A549 (cell line): Measurements from ENCODE around the gene EVC2.

ENCODE experiments used
- CBX2 ChIP-seq: fragments of 200-600 bp; sonication (generic); IDR thresholded peaks from 2 replicates; pipeline ENCODE4 v1.6.1; 2016; ENCODE audit warnings: low read depth, mild to moderate bottlenecking, borderline replicate concordance
- CEBPB ChIP-seq, 2 experiments: fragments of >200 bp in 1 of 2; sonication (Bioruptor Twin) in 1 of 2; formaldehyde crosslinking in 1 of 2; IDR thresholded peaks; 2 replicates each; pipeline ENCODE4 v1.6.1; 2012 to 2016
- CHD2 ChIP-seq: fragments of 150-350 bp; IDR thresholded peaks from 2 replicates; pipeline ENCODE4 v1.6.1; 2014; ENCODE audit warnings: low read length; ENCODE audit not compliant: partially characterized antibody
- CTCF ChIP-seq: fragments of >200 bp; sonication (Bioruptor Twin); formaldehyde crosslinking; IDR thresholded peaks from 3 replicates; pipeline ENCODE4 v1.5.1; 2016
- EP300 ChIP-seq, 2 experiments: fragments of >200 bp; sonication (Bioruptor Twin); formaldehyde crosslinking; IDR thresholded peaks; 2 replicates in 1 of 2; 3 replicates in 1 of 2; pipeline ENCODE4 v1.6.1; 2016 to 2017
- KDM5A ChIP-seq: fragments of 200-600 bp; sonication (generic); IDR thresholded peaks from 2 replicates; pipeline ENCODE4 v1.6.1; 2016; ENCODE audit warnings: antibody characterized with exemption, mild to moderate bottlenecking
- MAFK ChIP-seq: fragments of 450-650 bp; IDR thresholded peaks from 2 replicates; pipeline ENCODE4 v1.6.1; 2014; ENCODE audit not compliant: partially characterized antibody
- MYC ChIP-seq: IDR thresholded peaks from 2 replicates; pipeline ENCODE4 v1.6.1; 2012; ENCODE audit warnings: mild to moderate bottlenecking, inconsistent platforms, low read length, improper control_type of control experiment, borderline replicate concordance
- PBX3 ChIP-seq: IDR thresholded peaks from 2 replicates; pipeline ENCODE4 v1.6.1; 2012
- POLR2A ChIP-seq: IDR thresholded peaks from 2 replicates; pipeline ENCODE4 v1.6.1; 2012; ENCODE audit warnings: mild to moderate bottlenecking, low read length
- RFX5 ChIP-seq: fragments of 450-650 bp; IDR thresholded peaks from 2 replicates; pipeline ENCODE4 v1.7.1; 2014; ENCODE audit warnings: antibody characterized with exemption, mild to moderate bottlenecking, moderate library complexity
- SMC3 ChIP-seq: fragments of >200 bp; sonication (Bioruptor Twin); formaldehyde crosslinking; IDR thresholded peaks from 3 replicates; pipeline ENCODE4 v1.6.1; 2018; ENCODE audit warnings: inconsistent platforms
- USF2 ChIP-seq: fragments of 450-650 bp; IDR thresholded peaks from 2 replicates; pipeline ENCODE4 v1.6.1; 2014; ENCODE audit warnings: antibody characterized with exemption

DNA sequence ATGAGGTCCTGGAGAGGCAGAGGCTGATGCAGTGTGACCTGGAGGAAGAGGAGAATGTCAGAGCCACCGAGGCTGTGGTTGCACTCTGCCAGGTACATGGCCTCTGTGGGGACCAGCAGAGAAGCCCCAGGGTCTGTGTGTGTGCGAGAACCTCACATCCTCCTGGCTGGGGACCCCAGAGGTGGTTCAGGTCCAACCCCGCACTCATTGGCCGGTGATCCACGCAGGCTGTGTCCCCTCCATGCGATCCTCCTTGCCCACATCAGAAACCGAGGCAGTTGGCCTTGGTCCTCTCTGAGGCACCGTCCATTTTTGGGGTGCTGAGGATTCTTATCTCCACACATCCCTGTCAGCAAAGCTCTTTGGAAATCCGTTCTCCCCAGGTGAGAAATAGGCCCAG is 47.9 kb upstream of the EVC2 start:
- TF ChIP-seq CTCF (no peak), CEBPB (IDR thresholded peaks at IDR 0.05) (no peak), POLR2A (no peak), CBX2 (no peak), USF2 (no peak), MAFK (no peak), KDM5A (no peak), EP300 (IDR thresholded peaks at IDR 0.05) (no peak), RFX5 (no peak), SMC3 (no peak), CHD2 (no peak), MYC (no peak), PBX3 (no peak)
